ENCODE results near the gene NYAP2.

DNA sequence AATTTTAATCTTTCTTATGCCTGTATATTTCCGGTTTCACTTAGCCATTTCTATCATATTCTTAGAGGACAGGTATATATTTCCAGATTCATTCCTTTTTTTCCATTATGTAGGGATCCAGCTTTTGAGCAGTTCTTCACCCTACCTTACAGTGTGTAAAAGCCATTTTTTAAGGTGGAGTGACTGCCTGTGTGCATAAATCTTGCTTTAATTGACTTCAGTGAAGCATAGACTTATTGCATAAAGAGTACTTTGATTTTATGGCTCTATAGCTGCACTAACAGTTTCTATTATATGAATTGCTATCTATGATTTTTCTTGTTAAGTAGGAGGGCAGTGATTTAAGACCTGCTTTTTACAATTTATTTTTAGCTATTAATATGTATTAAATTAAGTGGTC is 132.6 kb downstream of the NYAP2 start:
- no peak for TF ChIP-seq L3MBTL2 (conservative IDR thresholded peaks at IDR 0.05)
- no peak for TF ChIP-seq BHLHE40 (IDR thresholded peaks at IDR 0.05; ENCODE audit: borderline replicate concordance)
- TF ChIP-seq FOXM1 (IDR thresholded peaks at IDR 0.05; ENCODE audit: borderline replicate concordance), result no peak
- TF ChIP-seq ARNT (IDR thresholded peaks at IDR 0.05), result no peak

Measured in HEK293T (cell line).